ENCODE data around the gene BDH1.

Gene BDH1

GRCh38 chr3:197494366-197495058 is 61.3 kb downstream of the BDH1 start:
- H3K4me2 ChIP-seq (ENCODE audit: insufficient read depth, low read length, poor library complexity, severe bottlenecking) = no peak overlapping the region
- H3K27me3 ChIP-seq (ENCODE audit: control insufficient read depth in 3 of 3, insufficient read depth in 3 of 3, low read depth in 1 of 3, low read length in 3 of 3) = peaks cover 0 to 23% (median 0%) of the 10 kb centered on the region in 3 experiments
- H2BK5ac ChIP-seq (ENCODE audit: low read length) = no peak overlapping the region
- no peak overlapping the region for H3K14ac ChIP-seq (ENCODE audit: low read length)
- H3K79me1 ChIP-seq (ENCODE audit: low read depth, low read length) = no peaks in the 10 kb centered on the region
- H3K9ac ChIP-seq (ENCODE audit: low read depth, low read length, poor library complexity) = no peak overlapping the region
- no peak overlapping the region for H4K8ac ChIP-seq (ENCODE audit: low read depth, low read length)
- H2BK15ac ChIP-seq (ENCODE audit: low read length) = no peak overlapping the region
- DNase-seq (ENCODE audit: low spot score) = no peak
- no peaks in the 10 kb centered on the region for H3K36me3 ChIP-seq (replicated peaks in 1 of 2; ENCODE audit: control insufficient read depth in 2 of 2, insufficient read depth in 2 of 2, low read length in 2 of 2)
- H3K4ac ChIP-seq (ENCODE audit: low read length) = no peak overlapping the region
- H3K9me3 ChIP-seq (replicated peaks in 1 of 2; ENCODE audit: control insufficient read depth in 2 of 2, insufficient read depth in 1 of 2, low read depth in 1 of 2, low read length in 2 of 2) = no peaks in the 10 kb centered on the region
- H3K27ac ChIP-seq (replicated peaks; ENCODE audit: low read length) = no peak overlapping the region
- H3K18ac ChIP-seq (ENCODE audit: low read length) = no peak overlapping the region
- WGBS, 2 donors (ENCODE audit: extremely low coverage in 2 of 2, insufficient read length in 2 of 2, insufficient replicate concordance in 1 of 2) = no CpG with 5 or more reads among the region's 10 CpGs
- no peak overlapping the region for H2AFZ ChIP-seq (ENCODE audit: low read length)
- H3K4me1 ChIP-seq (ENCODE audit: control insufficient read depth in 2 of 2, insufficient read depth in 1 of 2, low read depth in 1 of 2, low read length in 2 of 2) = peaks cover 5 to 7% of the 10 kb centered on the region in 2 donors
- no peak overlapping the region for H3K23ac ChIP-seq (ENCODE audit: low read depth, low read length, poor library complexity)
- H2BK12ac ChIP-seq (ENCODE audit: low read length) = no peak overlapping the region
- no peak overlapping the region for H2BK120ac ChIP-seq (ENCODE audit: low read depth, low read length)
- H2AK5ac ChIP-seq (ENCODE audit: low read depth, low read length) = peak overlapping the region; percentile 57
- no peak overlapping the region for H3K4me3 ChIP-seq (ENCODE audit: low read length in 2 of 2)
- H4K91ac ChIP-seq (ENCODE audit: low read depth, low read length, poor library complexity) = no peak overlapping the region

DNA sequence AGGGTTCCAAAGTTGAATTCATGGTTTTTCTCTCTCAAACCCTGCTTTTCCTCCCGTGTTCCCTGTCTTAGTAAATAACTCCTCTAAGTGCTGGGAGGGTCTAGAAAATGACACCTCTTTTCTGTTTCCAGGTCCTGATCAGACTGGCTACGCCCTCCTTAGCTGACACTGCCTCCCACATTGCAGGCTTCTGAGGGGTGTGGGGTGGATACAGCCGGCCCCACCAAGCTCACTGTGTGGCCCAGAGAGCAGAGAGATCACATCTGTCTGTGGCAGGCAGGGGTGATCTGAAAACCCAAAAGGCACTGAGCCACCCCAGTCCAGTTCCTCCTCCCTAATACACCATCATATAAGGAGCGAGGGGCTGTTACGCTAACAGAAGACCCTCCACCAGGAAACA is 62.7 kb downstream of the BDH1 start:
- Histone ChIP-seq H3K27ac (replicated peaks; ENCODE audit: low read length) (no peak overlapping the region), H3K4me2 (ENCODE audit: insufficient read depth, low read length, poor library complexity, severe bottlenecking) (no peak overlapping the region), H2AK5ac (ENCODE audit: low read depth, low read length) (no peak overlapping the region), H3K36me3 (replicated peaks in 1 of 2; ENCODE audit: control insufficient read depth in 2 of 2, insufficient read depth in 2 of 2, low read length in 2 of 2) (no peaks in the 10 kb centered on the region), H3K27me3 (ENCODE audit: control insufficient read depth in 3 of 3, insufficient read depth in 3 of 3, low read depth in 1 of 3, low read length in 3 of 3) (peaks cover 0 to 28% (median 0%) of the 10 kb centered on the region in 3 experiments), H2AFZ (ENCODE audit: low read length) (no peak overlapping the region), H2BK120ac (ENCODE audit: low read depth, low read length) (no peak overlapping the region), H4K91ac (ENCODE audit: low read depth, low read length, poor library complexity) (no peak overlapping the region), H2BK12ac (ENCODE audit: low read length) (no peak overlapping the region), H4K8ac (ENCODE audit: low read depth, low read length) (no peak overlapping the region), H3K23ac (ENCODE audit: low read depth, low read length, poor library complexity) (no peak overlapping the region), H3K4ac (ENCODE audit: low read length) (no peak overlapping the region), H2BK15ac (ENCODE audit: low read length) (peak overlapping the region; percentile 25), H3K79me1 (ENCODE audit: low read depth, low read length) (no peaks in the 10 kb centered on the region), H3K9ac (ENCODE audit: low read depth, low read length, poor library complexity) (no peak overlapping the region), H3K4me3 (ENCODE audit: low read length in 2 of 2) (no peak overlapping the region), H3K14ac (ENCODE audit: low read length) (no peak overlapping the region), H3K18ac (ENCODE audit: low read length) (no peak overlapping the region), H3K9me3 (replicated peaks in 1 of 2; ENCODE audit: control insufficient read depth in 2 of 2, insufficient read depth in 1 of 2, low read depth in 1 of 2, low read length in 2 of 2) (no peaks in the 10 kb centered on the region), H2BK5ac (ENCODE audit: low read length) (no peak overlapping the region), H3K4me1 (ENCODE audit: control insufficient read depth in 2 of 2, insufficient read depth in 1 of 2, low read depth in 1 of 2, low read length in 2 of 2) (peaks cover 5 to 7% of the 10 kb centered on the region in 2 donors)
- DNase-seq (ENCODE audit: low spot score) = no peak
- no CpG with 5 or more reads among the region's 5 CpGs for WGBS, 2 donors (ENCODE audit: extremely low coverage in 2 of 2, insufficient read length in 2 of 2, insufficient replicate concordance in 1 of 2)

DNA sequence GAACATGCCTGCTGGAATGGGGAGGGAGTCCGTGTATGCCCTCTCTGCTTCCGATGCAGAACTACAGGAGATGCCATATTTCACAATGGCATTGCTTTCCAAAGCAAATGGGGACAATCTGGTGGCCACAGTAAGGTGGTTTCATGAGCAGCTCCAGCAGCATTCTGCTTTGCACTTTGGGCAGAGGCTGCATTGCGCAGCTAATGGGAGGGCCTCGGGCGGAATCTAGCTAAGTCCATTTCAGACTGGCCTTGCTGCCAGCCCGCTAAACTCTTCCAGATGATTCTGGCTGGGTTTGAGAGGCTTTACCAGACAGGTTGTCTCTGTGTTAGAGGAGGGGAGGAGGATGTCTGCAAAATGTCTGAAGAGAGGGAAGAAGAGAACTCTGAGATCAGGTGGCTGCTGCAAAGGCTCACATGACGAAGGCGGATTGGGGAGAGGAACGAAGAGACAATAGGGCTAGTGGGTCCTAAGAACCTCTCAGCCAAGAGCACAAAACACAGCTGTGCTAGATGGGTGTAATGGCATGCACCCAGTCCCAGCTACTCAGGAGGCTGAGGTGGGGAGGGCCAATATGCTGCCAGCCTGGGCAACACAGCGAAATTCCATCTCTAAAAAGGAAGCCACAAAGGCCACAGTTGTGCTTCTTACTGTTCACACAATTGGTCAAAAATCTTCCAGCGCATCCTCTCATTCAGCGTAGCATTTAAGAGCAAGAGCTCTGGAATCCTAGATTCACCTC is 63.7 kb downstream of the BDH1 start:
- Histone ChIP-seq H3K4me3 (ENCODE audit: low read length in 2 of 2) (no peak overlapping the region), H4K8ac (ENCODE audit: low read depth, low read length) (no peak overlapping the region), H3K14ac (ENCODE audit: low read length) (no peak overlapping the region), H2BK5ac (ENCODE audit: low read length) (no peak overlapping the region), H3K27me3 (ENCODE audit: control insufficient read depth in 3 of 3, insufficient read depth in 3 of 3, low read depth in 1 of 3, low read length in 3 of 3) (peaks cover 0 to 28% (median 0%) of the 10 kb centered on the region in 3 experiments), H3K18ac (ENCODE audit: low read length) (no peak overlapping the region), H3K36me3 (replicated peaks in 1 of 2; ENCODE audit: control insufficient read depth in 2 of 2, insufficient read depth in 2 of 2, low read length in 2 of 2) (no peaks in the 10 kb centered on the region), H3K4ac (ENCODE audit: low read length) (no peak overlapping the region), H3K9ac (ENCODE audit: low read depth, low read length, poor library complexity) (no peak overlapping the region), H2AK5ac (ENCODE audit: low read depth, low read length) (no peak overlapping the region), H4K91ac (ENCODE audit: low read depth, low read length, poor library complexity) (no peak overlapping the region), H3K4me2 (ENCODE audit: insufficient read depth, low read length, poor library complexity, severe bottlenecking) (no peak overlapping the region), H3K9me3 (replicated peaks in 1 of 2; ENCODE audit: control insufficient read depth in 2 of 2, insufficient read depth in 1 of 2, low read depth in 1 of 2, low read length in 2 of 2) (no peaks in the 10 kb centered on the region), H2BK120ac (ENCODE audit: low read depth, low read length) (no peak overlapping the region), H3K4me1 (ENCODE audit: control insufficient read depth in 2 of 2, insufficient read depth in 1 of 2, low read depth in 1 of 2, low read length in 2 of 2) (peaks cover 5 to 7% of the 10 kb centered on the region in 2 donors), H2AFZ (ENCODE audit: low read length) (no peak overlapping the region), H2BK15ac (ENCODE audit: low read length) (no peak overlapping the region), H3K23ac (ENCODE audit: low read depth, low read length, poor library complexity) (no peak overlapping the region), H3K79me1 (ENCODE audit: low read depth, low read length) (no peaks in the 10 kb centered on the region), H2BK12ac (ENCODE audit: low read length) (no peak overlapping the region), H3K27ac (replicated peaks; ENCODE audit: low read length) (no peak overlapping the region)
- no peak for DNase-seq (ENCODE audit: low spot score)
- WGBS, 2 donors (ENCODE audit: extremely low coverage in 2 of 2, insufficient read length in 2 of 2, insufficient replicate concordance in 1 of 2) = no CpG with 5 or more reads among the region's 12 CpGs

- H3K9ac ChIP-seq (ENCODE audit: low read depth, low read length, poor library complexity) = no peak overlapping the region
- H3K4me1 ChIP-seq (ENCODE audit: control insufficient read depth in 2 of 2, insufficient read depth in 1 of 2, low read depth in 1 of 2, low read length in 2 of 2) = peaks cover 4 to 7% of the 10 kb centered on the region in 2 donors
- H3K18ac ChIP-seq (ENCODE audit: low read length) = no peak overlapping the region
- peaks cover 0 to 28% (median 0%) of the 10 kb centered on the region in 3 experiments for H3K27me3 ChIP-seq (ENCODE audit: control insufficient read depth in 3 of 3, insufficient read depth in 3 of 3, low read depth in 1 of 3, low read length in 3 of 3)
- no peak overlapping the region for H2BK5ac ChIP-seq (ENCODE audit: low read length)
- H3K9me3 ChIP-seq (replicated peaks in 1 of 2; ENCODE audit: control insufficient read depth in 2 of 2, insufficient read depth in 1 of 2, low read depth in 1 of 2, low read length in 2 of 2) = no peaks in the 10 kb centered on the region
- no peak overlapping the region for H3K4ac ChIP-seq (ENCODE audit: low read length)
- no peak overlapping the region for H2AK5ac ChIP-seq (ENCODE audit: low read depth, low read length)
- no peak overlapping the region for H2BK15ac ChIP-seq (ENCODE audit: low read length)
- no peak overlapping the region for H3K23ac ChIP-seq (ENCODE audit: low read depth, low read length, poor library complexity)
- H2BK12ac ChIP-seq (ENCODE audit: low read length) = no peak overlapping the region
- no peak overlapping the region for H3K4me3 ChIP-seq (ENCODE audit: low read length in 2 of 2)
- H3K4me2 ChIP-seq (ENCODE audit: insufficient read depth, low read length, poor library complexity, severe bottlenecking) = no peak overlapping the region
- no peaks in the 10 kb centered on the region for H3K79me1 ChIP-seq (ENCODE audit: low read depth, low read length)
- H3K27ac ChIP-seq (replicated peaks; ENCODE audit: low read length) = no peak overlapping the region
- no CpG with 5 or more reads among the region's 7 CpGs for WGBS, 2 donors (ENCODE audit: extremely low coverage in 2 of 2, insufficient read length in 2 of 2, insufficient replicate concordance in 1 of 2)
- no peak for DNase-seq (ENCODE audit: low spot score)
- no peaks in the 10 kb centered on the region for H3K36me3 ChIP-seq (replicated peaks in 1 of 2; ENCODE audit: control insufficient read depth in 2 of 2, insufficient read depth in 2 of 2, low read length in 2 of 2)
- H2BK120ac ChIP-seq (ENCODE audit: low read depth, low read length) = no peak overlapping the region
- no peak overlapping the region for H4K91ac ChIP-seq (ENCODE audit: low read depth, low read length, poor library complexity)
- H3K14ac ChIP-seq (ENCODE audit: low read length) = no peak overlapping the region
- no peak overlapping the region for H2AFZ ChIP-seq (ENCODE audit: low read length)
- H4K8ac ChIP-seq (ENCODE audit: low read depth, low read length) = no peak overlapping the region
These were observed 64.3 kb downstream of the BDH1 start for GRCh38 chr3:197491478-197491877.

Measured in neuronal stem cell (in vitro differentiated cells).